ENCODE measurements around the gene TACC2.
"Not testable (repeated sequence)": the region's sequence is repeated elsewhere in the genome, so short reads cannot be mapped to it uniquely, and the experiment has no call there.

Gene TACC2

DNA sequence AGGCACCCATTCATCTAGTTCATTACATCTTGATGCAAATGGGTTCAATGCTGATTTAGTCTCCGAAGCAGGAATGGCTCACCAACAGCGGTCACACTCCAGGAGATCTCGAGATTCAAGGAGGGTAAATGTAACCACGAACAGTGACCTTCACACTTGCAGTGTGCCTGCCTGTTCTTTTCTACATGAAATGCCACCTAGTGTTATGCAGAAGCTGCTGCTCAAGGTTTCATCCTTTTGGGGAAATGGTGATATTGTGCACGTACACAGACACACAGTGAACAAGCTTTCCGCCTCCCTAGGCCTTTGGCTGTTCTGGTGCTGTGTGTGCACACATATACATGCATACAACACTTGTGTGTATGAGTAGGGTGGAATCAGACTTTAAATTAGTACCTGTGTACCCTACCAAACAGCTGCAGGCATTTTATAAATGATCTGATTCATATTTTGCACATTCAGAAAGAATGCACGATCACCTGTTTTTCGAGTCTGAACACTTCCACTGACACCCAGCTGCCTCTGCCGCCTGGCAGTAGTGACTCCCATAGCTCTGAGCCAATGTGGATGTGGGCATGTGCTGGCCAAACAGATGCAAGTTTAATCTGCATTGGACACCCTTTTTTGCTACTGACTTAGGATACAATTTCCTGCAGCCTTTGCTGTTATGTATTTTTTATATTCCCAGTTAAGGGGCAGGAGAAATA, 100.5 kb downstream of the TACC2 start:
- no peak for DNase-seq (ENCODE audit: low read depth in 3 of 3)

DNA sequence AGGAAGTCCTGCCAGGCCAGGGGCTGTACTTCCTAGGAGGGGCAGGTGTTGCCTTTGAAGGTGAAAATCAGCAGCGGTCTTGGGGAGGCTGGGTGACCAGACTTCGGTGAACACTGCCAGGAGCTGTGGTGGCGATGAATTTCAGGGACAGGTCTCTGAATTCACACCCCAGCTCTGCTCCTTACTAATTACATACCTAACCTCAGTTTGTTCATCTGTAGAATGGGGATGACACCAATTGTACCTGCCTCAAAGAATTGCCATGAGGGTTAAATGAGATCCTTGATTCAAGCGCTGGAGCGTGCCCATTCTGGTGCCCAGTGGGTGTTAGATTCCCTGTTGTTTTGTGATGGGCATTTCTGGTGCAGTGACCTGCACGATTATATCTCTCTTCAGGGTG, 102.8 kb downstream of the TACC2 start:
- no peak for DNase-seq (ENCODE audit: low read depth in 3 of 3)

DNA sequence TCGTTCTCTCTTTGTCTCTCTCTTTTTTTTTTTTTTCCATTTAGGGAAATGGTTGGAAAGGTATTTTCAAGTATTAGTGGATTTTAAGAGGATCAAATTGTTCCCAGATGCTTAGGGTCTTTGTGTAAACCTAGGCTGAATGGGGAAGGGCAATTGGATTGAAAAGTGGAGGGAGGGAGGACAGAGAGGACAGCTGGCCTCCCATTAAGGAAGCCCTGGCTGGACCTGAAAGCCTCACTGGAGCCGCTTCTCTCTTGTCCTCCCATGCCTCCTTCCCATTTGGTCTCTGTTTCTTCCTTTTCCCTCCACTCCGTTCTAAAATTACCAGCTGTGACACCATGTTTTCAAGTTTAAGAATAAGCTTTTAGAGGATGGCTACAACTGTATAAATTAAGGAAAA, 104.1 kb downstream of the TACC2 start:
- DNase-seq (ENCODE audit: low read depth in 3 of 3) = no peak

DNA sequence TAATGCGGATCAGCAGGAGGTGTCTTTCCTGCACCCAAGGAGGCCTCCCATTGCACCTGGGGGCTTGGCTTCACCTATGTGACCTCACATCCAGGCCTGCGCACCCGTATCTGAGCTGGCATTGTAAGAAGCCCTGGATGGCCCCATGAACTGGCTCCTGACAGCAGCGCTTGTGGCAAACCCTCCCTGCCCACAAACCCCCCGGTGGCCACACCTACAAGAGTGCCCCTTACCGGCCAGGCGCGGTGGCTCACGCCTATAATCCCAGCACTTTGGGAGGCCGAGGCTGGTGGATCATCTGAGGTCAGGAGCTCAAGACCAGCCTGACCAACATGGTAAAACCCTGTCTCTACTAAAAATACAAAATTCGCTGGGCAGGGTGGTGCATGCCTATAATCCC, 107.2 kb downstream of the TACC2 start:
- not testable (repeated sequence) for DNase-seq (ENCODE audit: low read depth in 3 of 3)

DNA sequence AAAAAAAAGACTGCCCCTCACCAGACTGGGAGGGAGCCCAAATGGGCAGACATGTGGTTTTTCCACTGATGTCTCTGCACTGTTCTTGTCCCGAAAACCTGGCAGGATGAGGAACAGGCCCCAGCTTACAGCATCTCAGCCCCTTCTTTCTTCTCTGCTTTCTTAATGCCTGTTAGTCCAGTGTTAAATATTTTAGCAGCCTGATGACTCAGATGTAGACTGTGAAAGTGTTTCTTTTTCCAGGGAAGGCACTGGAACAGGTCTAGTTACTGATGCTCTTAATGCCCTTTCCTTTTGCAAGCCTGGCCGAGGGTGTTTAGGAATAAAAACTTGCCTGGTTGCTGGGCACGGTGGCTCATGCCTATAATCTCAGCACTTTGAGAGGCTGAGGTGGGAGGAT, 107.7 kb downstream of the TACC2 start:
- DNase-seq (ENCODE audit: low read depth in 3 of 3) = no peak

DNA sequence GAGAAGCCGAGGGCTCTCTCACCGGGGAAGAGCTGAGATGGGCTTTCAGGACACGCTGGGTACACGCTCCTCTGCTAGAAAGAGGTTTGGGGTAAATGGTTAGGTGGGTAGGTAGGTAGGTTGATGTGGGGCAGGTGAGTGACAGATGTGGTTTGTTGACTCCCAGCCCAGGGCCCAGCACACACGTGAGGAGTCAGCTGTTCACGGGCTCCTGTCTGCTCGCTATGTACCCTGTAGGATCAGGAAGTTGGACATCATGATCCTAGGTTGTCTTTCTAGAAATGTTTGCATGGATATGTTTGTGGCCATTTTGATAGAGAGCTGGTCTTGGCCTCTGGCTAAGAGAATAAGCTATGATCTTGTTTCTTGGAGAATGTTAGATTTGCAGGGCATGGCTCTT, 109.0 kb downstream of the TACC2 start:
- DNase-seq (ENCODE audit: low read depth in 3 of 3) = no peak

DNA sequence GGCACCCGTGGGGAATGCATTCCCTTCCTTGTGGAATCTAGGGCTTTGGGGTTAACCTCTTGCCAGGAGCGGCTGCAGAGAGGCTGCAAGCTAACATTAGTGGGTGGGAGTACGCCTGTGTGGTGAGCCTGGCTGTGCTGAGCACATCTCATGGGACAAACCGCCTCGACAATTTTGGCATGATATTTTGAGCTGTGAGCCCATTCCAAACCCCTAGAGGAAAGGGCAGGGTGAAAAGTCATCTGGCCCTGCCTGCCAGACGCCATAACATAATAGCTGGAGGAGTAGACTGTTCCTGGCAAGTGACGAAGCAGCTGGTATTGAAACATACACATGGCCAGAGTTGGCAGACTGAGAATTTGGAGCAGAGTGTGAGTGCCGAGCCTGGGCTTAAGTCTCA, 110.0 kb downstream of the TACC2 start:
- DNase-seq (ENCODE audit: low read depth in 3 of 3) = no peak

DNA sequence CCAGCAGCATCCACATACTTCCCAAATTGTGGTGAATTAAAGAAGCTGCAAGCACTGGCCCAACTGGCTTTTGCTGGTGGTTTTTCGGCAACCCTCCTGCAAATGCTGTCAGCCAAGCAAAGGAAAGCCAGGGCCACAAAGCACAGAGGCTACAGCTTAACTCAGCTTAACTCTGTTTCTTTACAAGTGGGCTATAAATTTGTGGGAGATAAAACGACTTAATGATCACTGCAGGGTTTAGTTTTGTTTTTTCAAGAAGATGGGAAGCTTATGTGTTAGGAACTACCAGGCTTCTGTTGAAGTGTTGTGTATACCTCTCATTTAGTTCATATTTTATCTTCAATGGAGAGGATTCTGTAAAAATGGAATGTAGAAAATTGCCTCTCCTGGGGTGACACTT, 110.6 kb downstream of the TACC2 start:
- DNase-seq (ENCODE audit: low read depth in 3 of 3) = no peak

DNA sequence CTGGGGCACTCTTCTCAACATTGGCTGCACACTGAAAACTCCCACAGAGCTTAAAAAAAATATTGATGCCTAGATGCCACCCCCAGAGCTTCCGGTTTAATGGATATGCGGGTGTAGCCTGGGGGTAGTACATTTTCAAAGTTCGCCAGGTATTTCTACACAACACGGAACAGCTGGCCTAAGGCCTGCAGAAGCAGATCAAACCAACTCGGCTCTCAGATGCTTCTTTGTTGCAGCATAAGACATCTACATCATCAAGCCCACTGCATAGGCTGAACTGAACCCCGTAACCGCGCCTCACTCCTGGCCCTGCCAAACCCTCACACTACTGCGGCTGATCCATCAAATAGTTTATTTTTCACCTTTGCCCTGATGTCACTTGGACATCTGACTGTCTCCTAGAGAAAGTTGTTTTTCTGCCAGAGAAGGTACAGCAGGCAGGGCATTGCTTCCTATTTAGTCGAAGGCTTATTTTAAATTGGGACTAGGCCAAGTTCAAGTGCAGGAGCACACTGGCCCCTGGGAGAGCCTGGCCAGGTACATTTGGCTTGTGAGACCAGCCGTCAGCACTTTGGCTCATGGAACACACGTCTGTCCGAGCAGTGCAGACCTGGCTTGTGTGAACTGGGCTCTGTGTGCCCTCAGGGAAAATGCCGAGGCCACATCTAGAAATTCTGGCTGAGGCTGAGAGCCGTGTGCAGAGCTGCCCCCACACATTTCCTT, 113.3 kb downstream of the TACC2 start:
- no peak for DNase-seq (ENCODE audit: low read depth in 3 of 3)

DNA sequence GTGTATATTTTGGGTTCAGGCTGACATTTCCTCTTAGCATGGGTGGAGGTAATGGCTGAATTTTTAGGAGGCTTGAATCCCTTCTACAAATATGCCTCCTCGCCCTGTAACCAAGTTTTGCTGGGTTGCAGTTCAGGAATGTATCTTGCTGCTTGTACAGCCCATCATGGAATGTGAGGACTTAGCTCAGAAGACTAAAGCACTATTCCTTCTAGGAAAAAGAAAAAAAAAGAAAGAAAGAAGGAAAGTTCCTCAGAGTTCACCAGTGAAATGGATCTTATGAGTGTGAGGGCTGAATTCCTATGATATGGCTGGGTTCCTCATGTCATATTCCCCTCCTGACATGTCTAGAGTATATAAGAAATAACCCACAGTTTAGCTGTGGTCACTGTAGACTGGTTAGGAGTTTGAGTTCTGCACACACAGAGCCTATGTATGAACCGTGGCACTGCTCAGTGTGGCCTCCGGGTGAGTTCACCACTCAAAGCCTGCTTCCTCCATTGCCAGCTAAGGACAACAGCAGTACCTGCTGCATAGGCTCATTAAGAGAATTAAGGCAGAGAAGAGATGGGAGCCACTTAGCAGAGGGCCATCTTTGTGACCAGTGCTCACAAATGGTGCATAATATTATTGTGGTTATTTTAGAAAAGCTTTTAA, 114.0 kb downstream of the TACC2 start:
- no peak for DNase-seq (ENCODE audit: low read depth in 3 of 3)

DNA sequence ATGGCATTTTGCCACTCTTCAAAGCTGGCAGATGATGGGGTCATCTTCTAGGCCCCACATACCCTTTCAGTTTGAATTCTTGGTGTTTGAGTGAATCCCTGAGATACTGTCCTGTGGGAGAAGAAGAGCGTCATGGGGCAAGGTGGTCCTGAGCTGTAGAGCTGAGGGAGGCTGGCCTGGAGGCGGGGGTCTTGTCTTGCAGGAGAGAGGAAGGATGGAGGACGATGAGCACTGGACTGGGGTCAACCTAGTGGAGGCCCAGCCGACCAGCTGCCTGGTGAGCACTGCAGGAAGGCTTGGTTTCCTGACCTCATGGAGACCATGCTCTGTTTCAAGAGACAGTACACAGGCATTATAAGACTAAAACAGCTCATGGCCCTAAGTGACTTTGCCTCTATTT, 114.6 kb downstream of the TACC2 start:
- DNase-seq (ENCODE audit: low read depth in 3 of 3) = no peak

DNA sequence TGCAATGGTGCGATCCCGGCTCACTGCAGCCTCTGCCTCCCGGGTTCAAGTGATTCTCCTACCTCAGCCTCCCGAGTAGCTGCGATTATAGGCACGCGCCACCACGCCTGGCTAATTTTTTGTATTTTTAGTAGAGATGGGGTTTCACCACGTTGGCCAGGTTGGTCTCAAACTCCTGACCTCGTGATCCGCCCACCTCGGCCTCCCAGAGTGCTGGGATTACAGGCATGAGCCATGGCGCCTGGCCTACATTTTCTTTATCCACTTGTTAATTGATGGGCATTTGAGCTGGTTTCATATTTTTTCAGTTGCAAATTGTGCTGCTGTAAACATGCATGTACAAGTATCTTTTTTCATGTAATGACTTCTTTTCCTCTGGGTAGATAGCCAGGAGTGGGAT, 119.8 kb downstream of the TACC2 start:
- DNase-seq (ENCODE audit: low read depth in 3 of 3) = not testable (repeated sequence)

DNA sequence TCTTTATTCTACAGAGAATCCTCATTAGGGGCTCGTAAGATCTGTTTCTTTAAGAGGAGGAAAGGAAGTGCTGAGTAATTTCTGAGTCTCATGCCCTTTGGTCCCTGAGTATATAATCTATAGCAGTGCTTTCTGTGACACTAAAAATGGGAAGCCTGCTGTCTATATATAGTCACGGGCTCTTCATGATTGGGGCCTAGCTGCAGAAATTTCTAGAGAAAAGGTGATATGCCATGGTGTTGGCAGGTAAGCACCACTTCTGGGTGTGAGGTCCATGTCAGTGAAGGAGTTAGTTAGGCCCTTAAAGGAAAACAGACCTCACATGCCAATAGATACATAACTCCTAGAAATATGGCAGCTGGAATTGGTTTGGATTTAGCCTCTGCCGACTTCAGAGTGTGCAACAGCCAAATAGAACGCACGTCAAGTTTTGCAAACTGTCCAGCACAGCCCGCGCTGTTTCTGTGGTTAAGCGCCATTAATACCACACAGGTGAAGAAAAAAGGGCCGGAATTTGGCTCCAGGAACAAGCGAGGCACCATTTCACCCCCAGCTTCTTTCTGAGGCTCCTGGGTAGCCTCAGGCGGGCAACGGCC, 123.2 kb downstream of the TACC2 start:
- DNase-seq (ENCODE audit: low read depth in 3 of 3) = no peak

DNA sequence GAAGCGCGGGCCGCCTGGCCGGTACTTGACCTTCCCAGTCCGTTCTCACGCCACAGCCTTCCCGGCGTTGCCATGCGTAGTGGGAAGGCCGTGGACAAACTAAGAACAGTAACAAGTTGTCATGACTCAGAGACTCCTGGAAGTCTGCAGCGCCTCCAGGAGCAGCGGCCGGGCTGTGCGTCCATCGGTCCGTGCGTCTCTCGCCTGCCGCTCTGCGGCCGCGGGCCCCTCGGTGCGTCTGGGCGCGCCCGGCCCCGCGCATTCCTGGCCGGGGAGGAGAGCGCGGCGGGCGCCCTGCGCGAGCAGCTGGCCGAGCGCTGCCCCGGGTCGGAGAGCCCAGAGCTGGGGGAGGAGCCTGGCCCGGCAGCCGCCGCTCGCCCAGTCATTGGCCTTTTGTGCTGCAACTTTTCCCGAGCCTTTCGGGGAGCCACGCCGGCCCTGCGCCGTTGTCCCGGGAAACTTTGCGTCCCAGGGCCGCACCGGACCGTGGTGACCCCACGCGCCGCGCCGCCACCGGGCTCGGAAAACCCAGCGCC, 123.7 kb downstream of the TACC2 start:
- no peak for DNase-seq (ENCODE audit: low read depth in 3 of 3)

DNA sequence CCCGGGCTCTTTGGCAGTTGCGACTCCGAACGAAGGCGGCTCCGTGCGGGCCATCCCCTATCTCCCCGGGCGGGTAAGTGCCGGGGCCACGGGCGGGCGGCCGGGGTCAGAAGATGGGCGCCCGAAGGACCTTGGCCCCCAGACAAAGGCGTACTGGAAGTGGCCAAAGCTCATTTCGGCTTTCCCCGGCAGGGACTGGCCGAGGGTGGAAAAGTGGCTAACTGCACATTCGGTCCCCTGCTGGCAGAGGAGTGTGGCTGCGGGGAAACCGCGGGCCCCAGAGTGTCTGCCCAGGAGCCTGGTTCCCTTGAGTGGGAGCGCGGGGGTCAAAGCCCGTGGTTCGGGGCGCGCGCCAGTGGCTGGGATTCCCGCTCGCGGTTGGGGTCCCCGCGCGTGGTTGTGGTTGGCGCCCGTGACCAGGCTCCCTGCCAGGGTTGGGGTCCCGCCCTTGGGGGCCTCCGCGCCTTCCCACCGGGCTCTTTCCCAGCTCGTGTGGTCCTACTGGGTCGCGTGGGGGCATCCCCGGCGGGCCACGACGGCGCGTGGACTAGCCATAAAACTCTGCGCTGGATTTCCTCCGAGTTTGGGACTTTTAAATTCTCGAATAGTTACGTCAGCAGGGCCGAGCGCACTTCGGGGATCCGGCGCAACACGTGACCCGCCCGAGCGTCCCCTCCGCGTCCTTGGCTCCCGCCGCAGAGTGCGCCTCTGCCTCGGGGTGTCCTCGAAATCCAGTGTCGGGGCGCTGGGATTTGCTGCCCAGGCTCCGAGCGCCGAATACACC, 124.4 kb downstream of the TACC2 start:
- DNase-seq (ENCODE audit: low read depth in 3 of 3) = no peak

DNA sequence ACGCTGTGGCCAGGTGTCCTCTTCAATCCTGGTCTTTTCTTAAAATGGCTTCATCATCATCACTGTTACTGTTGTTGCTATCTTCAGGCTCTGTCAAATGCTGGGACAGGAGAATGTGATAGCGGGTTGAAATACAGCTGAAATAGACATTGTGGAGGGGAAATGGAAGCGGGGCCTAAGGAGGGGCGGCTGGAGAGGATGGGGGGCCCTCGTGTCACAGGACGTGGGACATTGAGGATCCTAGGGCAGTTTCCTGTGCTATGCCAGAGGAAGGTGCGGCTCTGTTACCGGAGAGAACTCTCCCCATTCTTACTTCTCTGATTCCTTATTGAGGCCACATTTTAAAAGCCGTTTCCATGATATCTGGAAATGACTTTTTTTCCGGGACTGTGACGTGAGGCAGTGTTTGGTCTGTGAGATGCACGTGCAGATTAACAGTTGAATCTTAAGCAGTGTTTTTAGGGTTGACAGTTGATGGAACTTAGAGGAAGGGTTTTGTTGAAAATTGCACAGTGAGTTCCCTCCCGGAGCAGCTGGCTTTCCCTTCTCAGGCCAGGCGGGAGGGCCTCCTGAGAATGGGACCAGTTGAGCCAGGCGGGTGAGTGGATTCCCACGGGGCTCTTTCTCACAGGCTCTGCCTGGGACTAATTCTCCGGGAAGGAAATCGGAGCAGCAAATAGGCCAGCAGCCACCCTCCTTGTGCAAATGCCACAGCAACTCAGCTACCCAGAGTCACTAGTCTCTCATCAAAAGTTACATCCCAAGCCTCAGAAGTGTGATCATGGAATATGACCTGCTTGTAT, 125.2 kb downstream of the TACC2 start:
- DNase-seq (ENCODE audit: low read depth in 3 of 3) = no peak

DNA sequence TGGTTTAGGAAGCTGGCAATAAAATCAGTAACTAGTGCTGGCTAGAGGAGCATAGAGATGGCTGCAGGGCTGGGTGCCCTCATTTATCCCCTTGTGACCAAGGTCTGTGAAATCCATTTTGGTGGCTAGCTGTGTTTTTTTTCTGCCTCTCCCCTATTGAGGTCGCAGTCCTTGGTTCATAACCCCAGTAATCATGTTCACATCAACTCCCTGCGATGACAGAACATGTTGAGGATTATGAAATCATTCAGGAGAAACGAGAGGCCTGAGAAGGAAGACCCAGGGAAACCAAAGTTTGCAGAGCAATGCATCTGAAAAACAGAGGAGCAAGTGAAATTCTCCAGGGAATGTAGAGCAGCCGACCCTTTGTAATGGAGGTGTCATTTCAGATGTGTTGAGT, 126.9 kb downstream of the TACC2 start:
- DNase-seq (ENCODE audit: low read depth in 3 of 3) = no peak

DNA sequence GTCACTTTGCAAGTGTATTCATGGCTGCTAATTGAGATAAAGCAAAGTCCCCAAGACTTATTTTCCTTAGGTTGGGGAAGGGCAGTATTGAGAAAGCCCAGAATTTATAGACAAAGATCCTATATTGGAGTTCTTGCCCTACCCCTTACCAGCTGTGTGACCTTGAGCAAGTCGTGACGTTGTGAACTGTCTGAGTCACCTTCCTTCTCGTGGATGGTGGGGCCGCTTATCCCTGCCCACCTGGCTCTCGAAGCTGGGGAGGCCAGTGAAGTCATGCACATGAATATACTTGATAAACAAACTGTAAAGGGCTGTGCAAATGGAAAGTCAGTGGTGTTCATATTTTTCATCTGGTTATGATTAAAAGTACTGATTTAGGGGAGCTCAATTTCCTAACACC, 127.4 kb downstream of the TACC2 start:
- no peak for DNase-seq (ENCODE audit: low read depth in 3 of 3)

DNA sequence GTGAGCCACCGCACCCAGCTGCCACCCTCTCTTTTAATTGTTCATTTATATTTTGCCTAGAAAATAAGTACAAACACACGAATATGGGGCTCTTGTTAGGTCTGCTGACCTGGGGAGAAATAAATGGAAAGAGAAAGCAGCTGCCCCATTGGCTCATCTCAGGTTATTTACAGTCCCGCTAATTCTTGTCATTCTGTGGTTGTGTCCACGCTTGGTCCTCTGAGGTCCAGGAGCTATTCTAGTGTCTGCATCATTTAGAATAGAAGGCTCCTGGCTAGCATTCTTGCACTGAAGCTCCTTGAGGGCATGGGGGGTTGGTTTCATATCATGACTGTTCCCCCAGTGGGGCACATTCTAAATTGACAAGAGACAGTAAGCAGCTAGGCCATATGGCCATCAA, 128.5 kb downstream of the TACC2 start:
- no peak for DNase-seq (ENCODE audit: low read depth in 3 of 3)

DNA sequence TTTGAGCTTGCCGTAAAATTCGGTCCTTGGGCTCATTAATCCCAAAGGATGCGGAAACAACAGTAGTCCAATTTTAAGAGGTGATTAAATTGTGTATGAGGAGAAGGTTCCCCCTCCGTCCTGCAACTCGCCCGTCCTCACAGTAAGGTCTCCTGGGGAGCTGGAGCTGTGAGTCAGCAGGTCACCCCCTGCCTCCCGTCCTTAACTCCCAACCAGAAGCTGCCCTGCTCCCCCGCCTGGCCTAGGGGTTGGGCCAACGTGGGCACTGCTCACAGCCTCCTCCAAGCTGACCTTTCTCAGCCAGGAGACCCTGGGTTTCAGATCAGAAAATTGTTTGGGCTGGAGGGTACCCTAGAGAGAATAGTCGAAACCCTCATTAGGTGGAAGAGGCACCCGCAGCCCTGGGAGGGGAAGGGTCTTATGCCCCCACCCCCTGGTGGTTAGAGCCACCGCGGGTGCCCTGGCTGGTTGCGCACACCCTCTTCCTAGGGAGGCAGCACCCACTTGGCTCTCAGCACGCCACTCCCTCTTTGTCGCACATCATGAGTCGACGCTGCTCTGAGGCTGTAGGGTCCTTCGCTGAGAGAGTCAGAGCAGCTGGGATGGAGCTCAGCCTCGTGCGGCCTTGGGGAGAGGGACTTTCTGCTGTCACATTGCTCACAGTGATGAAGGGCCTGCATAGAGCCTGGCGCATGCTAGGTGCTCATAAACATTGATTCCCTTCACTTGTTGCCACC, 131.2 kb downstream of the TACC2 start:
- no peak for DNase-seq (ENCODE audit: low read depth in 3 of 3)
